ENCODE data around the gene ENOX1. TPM values are rescaled to one million over a fixed set of nuclear protein-coding genes. Genes with fewer than 3 reads are reported as not detected.

ENOX1 gene
- polyA plus RNA-seq, 1 donor (not counting 4 experiments of a cell fraction or from before 2014, with no cell fraction given), result 1.1 TPM

- FAIRE-seq (no peak), DNase-seq (ENCODE audit: low read depth, low spot score) (no peak)
- Histone ChIP-seq H3K4me2 (ENCODE audit: control insufficient read depth, extremely low read depth, insufficient read depth, low read depth, low read length) (no peak overlapping the region), H3K9ac (ENCODE audit: control insufficient read depth, extremely low read depth, insufficient read depth, low read length) (no peak overlapping the region), H3K4me1 (ENCODE audit: control insufficient read depth, extremely low read depth, insufficient read depth, low read length) (peaks cover 8% of the 10 kb centered on the region), H3K79me2 (ENCODE audit: control insufficient read depth, insufficient read depth, low read length) (no peaks in the 10 kb centered on the region), H3K27ac (ENCODE audit: control insufficient read depth, insufficient read depth, low read length) (no peak overlapping the region), H3K36me3 (ENCODE audit: control insufficient read depth in 2 of 2, extremely low read depth in 1 of 2, insufficient read depth in 2 of 2, low read length in 2 of 2) (no peaks in the 10 kb centered on the region), H3K9me1 (ENCODE audit: control insufficient read depth, extremely low read depth, insufficient read depth, low read length) (no peaks in the 10 kb centered on the region), H4K20me1 (ENCODE audit: control insufficient read depth, extremely low read depth, insufficient read depth, low read length) (no peaks in the 10 kb centered on the region), H3K9me3 (ENCODE audit: control insufficient read depth, low read depth, low read length) (no peaks in the 10 kb centered on the region), H3K27me3 (ENCODE audit: control insufficient read depth, extremely low read depth, insufficient read depth, low read length) (no peaks in the 10 kb centered on the region), H2AFZ (ENCODE audit: control insufficient read depth, low read length) (no peak overlapping the region), H3K4me3 (ENCODE audit: control insufficient read depth in 2 of 3, extremely low read depth in 1 of 3, insufficient read depth in 2 of 3, low read depth in 1 of 3, low read length in 3 of 3) (no peak overlapping the region)
- TF ChIP-seq EZH2 (IDR thresholded peaks at IDR 0.05; ENCODE audit: low read length) (no peak), CTCF (optimal IDR thresholded peaks at IDR 0.05 in 1 of 3, IDR thresholded peaks at IDR 0.05 in 1 of 3, conservative IDR thresholded peaks at IDR 0.05 in 1 of 3; ENCODE audit: extremely low read depth in 1 of 3, insufficient read depth in 2 of 3, low read length in 3 of 3) (no peak)
- dilution Hi-C loops (cut with MboI; ENCODE audit: extremely low pct_ligation_motif_present, low sequenced_read_pairs), result no loop called here
These were observed 61.3 kb downstream of the ENOX1 start for GRCh38 chr13:43725460-43725859.

DNA sequence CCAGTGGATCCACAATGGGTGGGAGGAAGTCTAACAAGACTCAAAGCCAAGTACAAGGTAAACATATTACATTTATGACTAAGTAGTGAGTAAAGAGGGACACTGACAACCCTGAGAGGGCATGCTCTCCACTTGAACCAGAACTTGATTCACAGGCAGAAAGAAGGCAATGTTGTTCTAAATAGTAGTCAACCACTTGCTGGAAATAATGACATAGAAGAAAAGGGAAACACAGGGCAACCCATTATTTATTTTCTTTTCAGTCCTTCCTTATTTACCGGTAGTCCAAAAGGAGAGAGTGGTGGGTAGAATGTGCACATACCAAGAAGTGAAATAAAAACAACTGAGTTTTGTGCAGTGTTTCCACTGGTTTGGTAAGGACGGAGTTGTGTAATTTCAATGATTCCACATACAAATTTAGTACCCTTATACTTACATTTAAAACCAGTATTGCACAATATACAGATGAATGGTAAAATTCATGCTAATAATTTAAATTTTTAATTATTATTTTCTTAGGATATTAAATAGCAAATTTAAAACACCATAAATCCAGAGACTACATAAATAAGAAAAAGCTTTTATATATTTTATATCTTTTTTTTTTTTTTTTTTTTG, 65.9 kb downstream of the ENOX1 start:
- dilution Hi-C loops (cut with MboI; ENCODE audit: extremely low pct_ligation_motif_present, low sequenced_read_pairs), result no loop called here
- no peak overlapping the region for H2AFZ ChIP-seq (ENCODE audit: control insufficient read depth, low read length)
- DNase-seq (ENCODE audit: low read depth, low spot score) (no peak), FAIRE-seq (no peak)
- H3K36me3 ChIP-seq (ENCODE audit: control insufficient read depth in 2 of 2, extremely low read depth in 1 of 2, insufficient read depth in 2 of 2, low read length in 2 of 2), result no peaks in the 10 kb centered on the region
- no peaks in the 10 kb centered on the region for H3K79me2 ChIP-seq (ENCODE audit: control insufficient read depth, insufficient read depth, low read length)
- no peaks in the 10 kb centered on the region for H4K20me1 ChIP-seq (ENCODE audit: control insufficient read depth, extremely low read depth, insufficient read depth, low read length)
- TF ChIP-seq EZH2 (IDR thresholded peaks at IDR 0.05; ENCODE audit: low read length) (no peak), CTCF (optimal IDR thresholded peaks at IDR 0.05 in 1 of 3, IDR thresholded peaks at IDR 0.05 in 1 of 3, conservative IDR thresholded peaks at IDR 0.05 in 1 of 3; ENCODE audit: extremely low read depth in 1 of 3, insufficient read depth in 2 of 3, low read length in 3 of 3) (no peak)
- H3K4me1 ChIP-seq (ENCODE audit: control insufficient read depth, extremely low read depth, insufficient read depth, low read length), result peaks cover 5% of the 10 kb centered on the region
- H3K9ac ChIP-seq (ENCODE audit: control insufficient read depth, extremely low read depth, insufficient read depth, low read length), result no peak overlapping the region
- no peak overlapping the region for H3K4me3 ChIP-seq (ENCODE audit: control insufficient read depth in 2 of 3, extremely low read depth in 1 of 3, insufficient read depth in 2 of 3, low read depth in 1 of 3, low read length in 3 of 3)
- H3K9me1 ChIP-seq (ENCODE audit: control insufficient read depth, extremely low read depth, insufficient read depth, low read length), result no peaks in the 10 kb centered on the region
- H3K27ac ChIP-seq (ENCODE audit: control insufficient read depth, insufficient read depth, low read length), result no peak overlapping the region
- no peaks in the 10 kb centered on the region for H3K9me3 ChIP-seq (ENCODE audit: control insufficient read depth, low read depth, low read length)
- H3K4me2 ChIP-seq (ENCODE audit: control insufficient read depth, extremely low read depth, insufficient read depth, low read depth, low read length), result no peak overlapping the region
- no peaks in the 10 kb centered on the region for H3K27me3 ChIP-seq (ENCODE audit: control insufficient read depth, extremely low read depth, insufficient read depth, low read length)

All from keratinocyte (primary cell).